Measurements from ENCODE around the gene CTIF.
"Not testable (repeated sequence)": the region's sequence is repeated elsewhere in the genome, so short reads cannot be mapped to it uniquely, and the experiment has no call there.

The CTIF gene

DNA sequence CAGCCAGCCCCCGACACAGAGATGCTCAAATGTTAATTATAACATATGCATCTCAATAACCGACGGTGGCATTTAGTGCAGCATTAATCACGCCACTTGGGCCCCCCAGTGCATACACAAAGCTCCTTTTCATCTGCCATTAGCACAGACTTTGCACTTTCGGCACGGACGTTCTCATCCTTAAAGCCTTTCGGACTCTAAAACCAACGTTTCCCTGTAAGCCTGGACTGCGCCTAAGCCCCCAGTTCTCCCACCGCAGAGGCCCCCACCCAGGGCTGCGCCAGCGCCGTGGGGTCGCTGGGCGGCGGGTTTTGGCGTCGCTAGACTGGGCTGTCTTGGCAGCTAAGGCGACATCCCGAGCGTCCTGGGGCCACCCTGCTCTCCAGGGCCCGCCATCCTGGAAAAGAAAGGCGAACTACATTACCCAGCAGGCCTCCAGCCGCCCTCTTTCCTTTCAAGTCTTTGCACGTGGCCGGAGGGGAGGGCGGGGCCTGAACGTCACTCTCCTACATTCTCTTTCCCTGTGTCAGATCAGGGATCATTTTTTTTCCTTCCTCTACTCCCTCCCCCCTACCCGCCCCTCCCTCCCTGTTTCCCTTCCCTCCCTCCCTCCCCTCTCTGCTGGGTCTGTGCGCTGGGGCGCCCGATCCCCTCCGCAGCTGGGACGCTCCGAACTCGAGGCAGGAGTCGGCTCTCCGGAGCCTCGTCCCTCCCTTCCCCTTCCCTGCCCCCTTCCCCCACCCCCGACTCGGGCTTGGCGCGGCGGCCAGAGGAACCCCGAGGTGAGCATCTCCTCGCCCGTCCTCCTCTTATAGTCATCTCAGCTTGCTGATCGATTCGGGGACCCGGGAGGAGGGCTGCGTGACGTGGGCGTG, at the start of gene CTIF:
Gene CTIF (plus strand): TSS at position 501 of the 875 bp plus-strand sequence. CDS start 80,535 bp downstream, outside the sequence.
- peak; percentile 91 to 92 for DNase-seq

DNA sequence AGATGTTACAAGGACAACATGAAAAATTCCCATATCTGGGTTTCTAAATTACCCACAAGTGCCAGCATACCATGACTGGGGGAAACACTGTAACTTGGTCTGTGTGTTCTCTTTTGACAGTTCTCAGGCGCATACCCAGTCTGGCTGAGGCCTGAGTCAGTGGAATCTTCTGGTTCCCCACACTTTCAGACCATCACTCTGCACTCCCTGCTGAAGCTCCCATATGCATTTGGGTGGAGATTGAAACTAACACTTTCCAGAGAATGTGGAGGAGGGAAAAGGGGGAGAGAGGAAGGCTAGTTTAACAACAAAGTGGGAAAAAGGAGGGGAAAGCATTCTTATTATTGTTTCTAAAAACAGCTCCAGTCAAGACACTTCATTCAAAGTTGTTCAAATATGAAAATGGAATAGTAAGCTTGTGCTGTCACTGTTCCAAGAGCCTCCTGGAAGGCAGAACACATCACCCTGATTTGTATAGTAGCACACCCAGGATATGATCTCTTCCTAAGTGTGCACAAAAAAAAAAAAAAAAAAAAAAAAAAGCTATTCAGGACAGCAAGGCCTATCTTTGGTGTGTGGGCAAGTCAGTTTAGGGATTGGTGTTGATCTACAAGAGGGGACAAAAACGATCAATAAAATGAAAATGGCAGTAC, 48.1 kb upstream of the CTIF start:
- DNase-seq: no peak

DNA sequence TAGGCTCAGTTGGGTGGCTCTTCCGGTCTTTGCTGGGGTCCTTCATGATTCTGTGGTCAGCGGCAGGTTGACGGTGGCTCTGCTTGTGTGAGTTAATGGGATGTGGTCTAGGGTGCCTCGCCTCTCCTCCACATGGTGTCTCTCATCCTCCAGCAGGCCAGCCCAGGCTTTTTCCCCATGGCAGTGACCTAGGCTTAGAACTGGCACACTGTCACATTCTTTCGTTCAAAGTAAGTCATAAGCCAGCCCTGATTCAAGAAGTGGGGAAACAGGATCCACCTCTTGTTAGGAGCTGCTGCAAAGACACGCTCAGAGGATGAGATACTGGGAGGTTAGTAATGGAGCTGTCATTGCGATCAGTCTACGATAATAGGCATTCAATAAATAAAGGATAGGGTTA, 46.0 kb upstream of the CTIF start:
- DNase-seq: no peak

DNA sequence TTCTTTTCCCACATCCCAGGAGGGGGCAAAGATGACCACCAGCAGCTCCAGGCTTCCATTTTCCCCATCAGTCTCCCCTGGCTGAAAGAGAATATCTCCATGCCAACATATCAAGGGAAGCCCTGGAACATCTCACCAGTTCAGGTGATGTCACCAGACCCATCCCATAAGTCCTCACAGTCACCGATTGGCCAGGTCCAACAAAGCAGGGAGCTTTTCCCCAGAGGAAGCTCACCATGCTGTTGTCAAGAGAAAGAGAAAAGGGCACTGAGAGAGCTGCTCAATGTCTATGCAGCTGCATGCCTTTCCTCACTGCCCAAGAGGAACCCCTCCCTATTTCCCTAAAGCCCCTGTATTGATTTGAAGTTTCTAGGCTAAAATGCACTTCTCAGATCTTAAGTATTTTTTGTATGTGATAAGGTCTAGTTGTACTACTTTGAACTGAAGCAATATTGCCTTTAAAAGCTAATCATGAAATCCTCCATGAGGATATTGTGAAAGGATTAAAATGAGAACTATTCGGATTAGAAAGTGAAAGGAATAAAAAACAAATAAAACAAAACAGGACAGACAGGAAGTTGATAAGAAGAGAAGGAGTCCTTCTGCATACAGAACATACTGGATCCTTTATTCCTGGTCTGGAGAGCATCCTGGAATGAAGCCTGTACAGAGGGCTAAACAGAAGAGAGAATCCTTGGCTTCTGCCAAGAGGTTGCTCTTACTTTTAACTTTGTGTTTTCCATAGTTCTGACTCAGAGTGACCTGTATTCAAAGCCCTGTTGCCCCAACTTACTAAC, 45.2 kb upstream of the CTIF start:
- no peak for DNase-seq

- no peak for DNase-seq
Measured at GRCh38 chr18:48497863-48498262, 41.0 kb upstream of the CTIF start.

GRCh38 chr18:48500517-48500916, 38.3 kb upstream of the CTIF start:
- no peak for DNase-seq

DNA sequence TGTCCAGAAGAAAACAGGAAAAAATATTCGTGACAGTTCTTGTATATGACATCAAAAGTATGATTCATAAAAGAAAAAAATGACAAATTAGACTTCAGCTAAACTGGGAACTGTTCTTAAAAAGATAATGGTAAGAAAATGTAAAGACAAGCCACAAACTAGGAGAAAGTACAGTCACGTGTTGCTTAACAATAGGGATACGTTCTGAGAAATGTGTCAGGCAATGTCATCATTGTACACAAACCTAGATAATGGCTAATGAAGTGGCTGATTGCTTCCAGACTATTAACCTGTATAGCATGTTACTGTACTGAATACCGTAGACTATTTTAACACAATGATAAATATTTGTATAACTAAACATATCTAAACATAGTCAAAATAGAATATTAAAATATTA, 35.9 kb upstream of the CTIF start:
- no peak for DNase-seq

- no peak for DNase-seq
Measured at GRCh38 chr18:48504819-48505218, 34.0 kb upstream of the CTIF start.

DNA sequence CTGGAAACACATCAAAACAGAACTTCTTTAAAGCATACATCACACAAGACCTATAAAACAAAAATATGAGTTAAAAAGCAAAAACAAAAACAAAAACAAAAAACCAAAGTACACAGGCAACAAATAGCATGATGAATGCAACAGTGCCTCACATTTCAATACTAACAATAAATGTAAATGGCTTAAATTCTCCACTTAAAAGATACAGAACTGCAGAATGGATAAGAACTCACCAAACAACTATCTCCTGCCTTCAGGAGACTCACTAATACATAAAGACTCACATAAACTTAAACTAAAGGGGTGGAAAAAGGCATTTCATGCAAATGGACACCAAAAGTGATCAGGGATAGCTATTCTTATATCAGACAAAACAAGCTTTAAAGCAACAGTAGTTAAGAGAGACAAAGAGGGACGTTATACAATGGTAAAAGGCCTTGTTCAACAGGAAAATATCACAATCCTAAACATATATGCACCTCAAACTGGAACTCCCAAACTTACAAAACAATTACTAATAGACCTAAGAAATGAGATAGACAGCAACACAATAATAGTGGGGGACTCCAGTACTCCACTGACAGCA, 31.8 kb upstream of the CTIF start:
- not testable (repeated sequence) for DNase-seq

DNA sequence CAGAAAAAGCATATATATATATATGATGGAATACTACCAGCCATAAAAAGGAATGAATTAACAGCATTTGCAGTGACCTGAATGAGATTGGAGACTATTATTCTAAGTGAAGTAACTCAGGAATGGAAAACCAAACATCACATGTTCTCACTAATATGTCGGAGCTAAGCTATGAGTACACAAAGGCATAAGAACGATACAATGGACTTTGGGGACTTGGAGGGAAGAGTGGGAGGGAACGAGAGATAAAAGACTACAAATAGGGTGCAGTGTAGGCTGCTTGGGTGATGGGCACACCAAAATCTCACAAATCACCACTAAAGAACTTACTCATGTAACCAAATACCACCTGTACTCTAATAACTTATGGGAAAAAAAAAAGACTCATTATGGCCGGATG, 26.3 kb upstream of the CTIF start:
- DNase-seq: not testable (repeated sequence)

- peak; percentile 9 to 70 for DNase-seq
Measured at GRCh38 chr18:48514786-48515185, 24.0 kb upstream of the CTIF start.

- DNase-seq: no peak
Measured at GRCh38 chr18:48517048-48517447, 21.8 kb upstream of the CTIF start.

GRCh38 chr18:48519431-48520100, 19.3 kb upstream of the CTIF start:
- no peak for DNase-seq

DNA sequence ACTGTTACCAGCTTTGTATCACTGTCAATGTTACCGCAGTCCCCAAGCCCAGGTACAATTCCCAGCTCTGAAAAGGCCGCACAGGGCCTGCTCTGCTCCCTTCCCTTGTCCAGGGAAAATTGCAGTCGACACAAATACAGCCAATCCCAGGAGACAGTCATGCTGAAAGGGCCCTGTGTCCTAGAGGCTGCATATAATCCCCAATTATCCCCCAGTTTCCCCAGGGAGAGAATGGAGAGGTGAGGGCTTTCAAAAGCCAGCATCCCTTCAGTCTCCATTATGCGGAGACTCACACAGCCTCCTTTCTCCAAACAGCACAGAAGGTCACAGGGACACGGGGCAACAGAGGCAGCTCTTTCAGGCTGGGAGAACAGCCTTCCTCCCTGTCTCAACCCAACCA, 17.1 kb upstream of the CTIF start:
- DNase-seq: no peak

GRCh38 chr18:48525671-48526070, 13.2 kb upstream of the CTIF start:
- no peak for DNase-seq

DNA sequence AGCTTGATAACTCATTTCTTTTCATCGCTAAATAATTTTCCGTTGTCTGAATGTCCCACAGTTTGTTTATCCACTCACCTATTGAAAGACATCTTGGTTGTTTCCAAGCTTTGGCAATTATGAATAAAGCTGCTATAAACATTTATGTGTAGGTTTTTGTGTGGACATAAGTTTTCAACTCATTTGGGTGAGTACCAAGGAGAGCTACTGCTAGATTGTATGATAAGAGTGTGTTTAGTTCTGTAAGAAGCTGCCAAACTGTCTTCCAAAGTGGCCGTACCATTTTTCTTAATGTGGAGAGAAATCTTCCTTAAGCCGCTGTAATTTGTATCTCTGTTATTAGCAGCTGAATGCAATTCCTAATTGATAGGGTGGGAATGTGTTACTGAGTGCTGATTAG, 11.4 kb upstream of the CTIF start:
- DNase-seq: no peak

DNA sequence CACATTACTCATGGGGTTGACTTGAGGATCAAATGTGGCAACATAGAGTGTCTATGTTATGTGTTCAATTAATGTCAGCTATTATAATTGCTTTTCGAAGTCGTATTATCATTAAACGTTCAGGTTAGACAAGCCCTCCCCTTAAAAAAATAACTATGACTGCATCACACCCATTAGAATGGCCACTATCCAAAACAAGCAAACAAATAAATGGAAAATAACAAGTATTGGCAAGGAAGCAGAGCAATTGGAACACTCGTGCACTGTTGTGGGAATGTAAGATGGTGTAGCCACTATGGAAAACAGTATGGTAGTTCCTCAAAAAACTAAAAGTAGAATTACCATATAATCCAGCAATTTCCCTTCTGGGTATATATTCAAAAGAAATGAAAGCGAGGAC, 10.0 kb upstream of the CTIF start:
- no peak for DNase-seq

- no peak for DNase-seq
Measured at GRCh38 chr18:48529796-48530195, 9.0 kb upstream of the CTIF start.

DNA sequence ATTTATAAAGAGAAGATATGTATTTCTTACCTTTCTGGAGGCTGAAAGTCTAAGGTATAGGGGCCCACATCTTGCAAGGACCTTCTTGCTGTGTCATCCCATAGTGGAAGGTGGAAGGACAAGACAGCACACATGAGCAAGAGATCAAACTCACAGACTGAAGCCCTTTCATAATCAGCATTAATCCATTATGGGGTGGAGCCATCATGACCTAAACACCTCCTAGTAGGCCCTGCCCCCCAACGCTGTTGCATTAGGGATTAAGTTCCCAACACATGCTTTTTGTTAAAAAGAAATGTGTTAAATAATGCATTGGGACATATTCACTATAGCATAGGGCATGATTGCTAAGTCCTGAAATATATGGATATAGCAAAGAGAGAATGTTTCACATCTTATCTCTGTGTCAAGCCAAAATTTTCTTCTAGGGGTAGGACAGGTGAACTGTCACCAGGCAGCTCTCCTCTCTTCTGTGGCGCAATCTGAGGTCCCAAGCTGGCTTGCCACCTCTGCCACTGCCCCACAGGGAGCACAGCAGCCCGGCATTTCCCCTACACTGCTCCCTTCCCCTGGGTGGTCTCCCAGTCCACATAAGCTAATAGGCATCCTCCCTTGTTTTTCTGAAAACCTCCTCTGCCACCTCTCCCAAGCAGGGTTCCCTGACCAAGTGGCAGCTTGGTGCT, 8.3 kb upstream of the CTIF start:
- DNase-seq: peak in 1 of 2 experiments; percentile 13

- no peak for DNase-seq
Measured at GRCh38 chr18:48531082-48531403, 7.8 kb upstream of the CTIF start.

GRCh38 chr18:48531908-48532307, 6.9 kb upstream of the CTIF start:
- DNase-seq: no peak
